Choroid plexus epithelial cell (primary cell): ENCODE measurements around the gene P4HB.

Experiments
- DNase-seq: peaks from one replicate; pipeline ENCODE4 v3.0.0-alpha.2; 2010; ENCODE audit warnings: low read depth
- H3K4me3 ChIP-seq: 2 replicates; pipeline ENCODE4 v1.5.1; 2011; ENCODE audit warnings: low read depth, mild to moderate bottlenecking, control low read depth, low read length, moderate library complexity
- CTCF ChIP-seq: conservative IDR thresholded peaks from 2 replicates; pipeline ENCODE4 v1.5.1; 2011; ENCODE audit warnings: low read depth, mild to moderate bottlenecking, control low read depth, inconsistent platforms, low read length, moderate library complexity

Gene P4HB

GRCh38 chr17:81849457-81849856 is 10.9 kb downstream of the P4HB start:
- DNase-seq, result no peak
- TF ChIP-seq CTCF, result no peak
- H3K4me3 ChIP-seq, result no peak overlapping the region

- TF ChIP-seq CTCF, result no peak
- no peak overlapping the region for H3K4me3 ChIP-seq
- no peak for DNase-seq
Observed at GRCh38 chr17:81846743-81847689, 13.3 kb downstream of the P4HB start.

DNA sequence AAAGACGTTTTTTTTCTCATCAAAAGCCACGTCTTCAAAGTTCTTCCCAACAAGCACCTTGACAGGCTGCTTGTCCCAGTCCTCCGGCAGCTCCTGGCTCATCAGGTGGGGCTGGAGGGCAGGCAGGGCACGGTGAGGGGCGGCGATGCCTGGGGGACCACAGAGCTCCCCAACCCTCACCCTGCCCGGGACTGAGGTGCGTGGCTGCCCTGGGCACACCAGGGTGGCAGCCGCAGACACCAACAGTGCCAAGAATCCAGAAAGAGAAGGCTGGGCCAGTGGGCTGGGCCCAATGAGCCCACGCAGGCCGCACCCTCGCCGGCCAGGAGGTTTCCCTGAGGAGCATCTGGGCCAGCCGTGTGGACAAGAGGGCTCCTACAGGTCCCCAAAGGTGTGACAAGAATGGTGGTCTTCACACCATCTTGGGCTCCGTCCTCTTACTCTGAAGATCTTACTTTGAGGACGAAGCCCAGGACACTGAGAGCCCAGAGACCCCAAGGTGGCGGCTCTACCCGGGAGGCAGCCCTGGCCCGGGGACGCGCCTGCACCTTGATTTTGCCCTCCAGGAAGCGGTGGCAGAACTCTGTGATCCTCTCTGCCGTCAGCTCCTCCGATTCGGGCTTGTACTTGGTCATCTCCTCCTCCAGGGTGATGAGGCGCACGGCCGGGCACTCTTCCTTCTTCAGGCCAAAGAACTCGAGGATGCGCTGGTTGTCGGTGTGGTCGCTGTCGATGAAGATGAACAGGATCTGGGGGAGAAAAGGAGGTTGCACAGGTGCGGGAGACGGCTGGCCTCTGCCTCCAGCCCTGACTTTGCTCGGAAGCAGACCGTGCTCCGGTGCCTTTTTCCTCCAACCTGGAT is 14.2 kb downstream of the P4HB start:
- no peak for TF ChIP-seq CTCF
- DNase-seq, result no peak
- no peak overlapping the region for H3K4me3 ChIP-seq

- TF ChIP-seq CTCF, result no peak
- H3K4me3 ChIP-seq, result no peak overlapping the region
- no peak for DNase-seq
Observed at GRCh38 chr17:81845361-81845760, 15.0 kb downstream of the P4HB start.

GRCh38 chr17:81844887-81845286 is 15.4 kb downstream of the P4HB start:
- no peak for DNase-seq
- TF ChIP-seq CTCF, result no peak
- H3K4me3 ChIP-seq, result no peak overlapping the region

DNA sequence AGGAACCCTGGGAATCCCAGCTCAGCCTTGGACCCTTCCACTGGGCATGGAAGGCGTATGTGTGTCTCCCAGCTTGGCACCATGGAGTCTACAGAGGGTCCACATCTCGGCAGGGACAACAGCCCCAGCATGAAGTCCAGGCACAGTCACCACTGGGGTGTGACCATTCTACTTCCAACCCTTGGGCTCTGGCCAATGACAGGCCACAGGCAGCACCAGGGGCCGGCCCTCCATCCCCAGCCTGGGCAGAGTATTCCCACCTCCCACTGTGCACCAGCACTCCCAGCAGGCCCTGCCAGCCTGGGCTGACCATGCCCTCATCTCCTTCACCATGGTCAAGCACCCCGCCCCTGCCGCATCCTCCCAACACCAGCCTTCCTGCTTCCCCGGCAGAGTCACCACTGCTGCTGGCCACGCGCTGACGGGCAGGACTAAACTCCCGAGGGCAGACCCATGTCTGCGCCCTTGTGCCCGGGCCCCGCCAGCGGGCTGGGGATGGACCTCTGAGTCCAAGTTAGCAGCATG is 15.9 kb downstream of the P4HB start:
- no peak for DNase-seq
- no peak for TF ChIP-seq CTCF
- H3K4me3 ChIP-seq, result no peak overlapping the region
